Endometrium (tissue), 2 donors: ENCODE measurements around the gene RUNX1.

Experiments
- FAIRE-seq: peaks from 2 replicates; lab custom pipeline; 2012; peaks lifted over from hg19 to GRCh38; lab: Jason Lieb, UNC
- donor health status: control.
- donor health status: control.

RUNX1 gene

GRCh38 chr21:34782506-34783360 lies 266.4 kb downstream of the RUNX1 start:
- FAIRE-seq = no peak

- FAIRE-seq = no peak
These were observed 267.6 kb downstream of the RUNX1 start for GRCh38 chr21:34781526-34781925.

- FAIRE-seq = no peak
These were observed 269.2 kb downstream of the RUNX1 start for GRCh38 chr21:34779860-34780259.

GRCh38 chr21:34775793-34776192 lies 273.3 kb downstream of the RUNX1 start:
- no peak for FAIRE-seq

- no peak for FAIRE-seq
These were observed 274.4 kb downstream of the RUNX1 start for GRCh38 chr21:34774750-34775149.

- no peak for FAIRE-seq
These were observed 277.5 kb downstream of the RUNX1 start for GRCh38 chr21:34771512-34772028.

- no peak for FAIRE-seq
These were observed 278.5 kb downstream of the RUNX1 start for GRCh38 chr21:34770576-34770975.

GRCh38 chr21:34768326-34768725 lies 280.8 kb downstream of the RUNX1 start:
- no peak for FAIRE-seq

- FAIRE-seq = no peak
These were observed 282.2 kb downstream of the RUNX1 start for GRCh38 chr21:34766862-34767261.

- FAIRE-seq = no peak
These were observed 283.5 kb downstream of the RUNX1 start for GRCh38 chr21:34765619-34766018.

- no peak for FAIRE-seq
These were observed 284.3 kb downstream of the RUNX1 start for GRCh38 chr21:34764715-34765284.

GRCh38 chr21:34762786-34763185 lies 286.3 kb downstream of the RUNX1 start:
- FAIRE-seq = no peak

- no peak for FAIRE-seq
These were observed 287.3 kb downstream of the RUNX1 start for GRCh38 chr21:34761758-34762330.

- FAIRE-seq = no peak
These were observed 294.1 kb downstream of the RUNX1 start for GRCh38 chr21:34754690-34755647.

- no peak for FAIRE-seq
These were observed 300.2 kb downstream of the RUNX1 start for GRCh38 chr21:34748862-34749261.

GRCh38 chr21:34745557-34746255 lies 303.4 kb downstream of the RUNX1 start:
- FAIRE-seq = peak; percentile 92

GRCh38 chr21:34744801-34745200 lies 304.3 kb downstream of the RUNX1 start:
- no peak for FAIRE-seq

GRCh38 chr21:34743831-34744230 lies 305.3 kb downstream of the RUNX1 start:
- FAIRE-seq = no peak

GRCh38 chr21:34743285-34743684 lies 305.8 kb downstream of the RUNX1 start:
- FAIRE-seq = no peak

- FAIRE-seq = no peak
These were observed 308.9 kb downstream of the RUNX1 start for GRCh38 chr21:34740198-34740597.
